Measurements from ENCODE around the gene AP5M1.
"Not testable (repeated sequence)": the region's sequence is repeated elsewhere in the genome, so short reads cannot be mapped to it uniquely, and the experiment has no call there.

The AP5M1 gene

DNA sequence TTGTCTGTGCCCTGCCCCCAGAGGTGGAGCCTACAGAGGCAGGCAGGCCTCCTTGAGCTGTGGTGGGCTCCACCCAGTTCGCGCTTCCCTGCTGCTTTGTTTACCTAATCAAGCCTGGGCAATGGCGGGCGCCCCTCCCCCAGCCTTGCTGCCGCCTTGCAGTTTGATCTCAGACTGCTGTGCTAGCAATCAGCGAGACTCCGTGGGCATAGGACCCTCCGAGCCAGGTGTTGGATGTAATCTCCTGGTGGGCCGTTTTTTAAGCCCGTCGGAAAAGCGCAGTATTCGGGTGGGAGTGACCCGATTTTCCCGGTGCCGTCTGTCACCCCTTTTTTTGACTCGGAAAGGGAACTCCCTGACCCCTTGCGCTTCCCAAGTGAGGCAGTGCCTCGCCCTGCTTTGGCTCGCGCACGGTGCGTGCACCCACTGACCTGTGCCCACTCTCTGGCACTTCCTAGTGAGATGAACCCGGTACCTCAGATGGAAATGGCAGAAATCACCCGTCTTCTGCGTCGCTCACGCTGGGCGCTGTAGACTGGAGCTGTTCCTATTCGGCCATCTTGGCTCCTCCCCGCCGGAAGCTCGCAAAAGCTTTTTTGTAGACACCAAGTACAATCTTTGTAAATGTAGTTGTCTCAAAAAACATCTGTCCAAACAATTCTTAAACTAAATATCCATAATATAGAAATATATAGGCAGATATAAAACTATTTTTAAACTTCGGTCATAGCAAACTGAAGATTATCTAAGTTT lies 75.0 kb downstream of the AP5M1 start:
- not testable (repeated sequence) for H3K4ac ChIP-seq (ENCODE audit: low read depth in 1 of 2, low read length in 2 of 2); H3K79me1 ChIP-seq (replicated peaks; ENCODE audit: low read length, poor library complexity, severe bottlenecking); H2BK15ac ChIP-seq (ENCODE audit: low read depth, poor library complexity, severe bottlenecking); H3K14ac ChIP-seq (ENCODE audit: low read length in 2 of 2); H4K91ac ChIP-seq (ENCODE audit: low read length); H3K4me1 ChIP-seq (ENCODE audit: control insufficient read depth, insufficient read depth, low read depth, low read length); H3K18ac ChIP-seq (ENCODE audit: low read depth in 1 of 2, low read length in 2 of 2); H3K9ac ChIP-seq (ENCODE audit: low read length); H3K9me3 ChIP-seq (ENCODE audit: control insufficient read depth, low read length); DNase-seq; H3K4me3 ChIP-seq (ENCODE audit: insufficient read depth in 1 of 2, low read depth in 1 of 2, low read length in 2 of 2); H3K36me3 ChIP-seq (ENCODE audit: control insufficient read depth in 1 of 2, insufficient read depth in 2 of 2, low read depth in 1 of 2, low read length in 2 of 2); H2BK120ac ChIP-seq (ENCODE audit: low read depth, low read length); H3K4me2 ChIP-seq (ENCODE audit: low read length, poor library complexity, severe bottlenecking); H3K27ac ChIP-seq (ENCODE audit: low read length, poor library complexity, severe bottlenecking); H3K27me3 ChIP-seq (ENCODE audit: control insufficient read depth in 1 of 2, insufficient read depth in 1 of 2, low read length in 2 of 2); H3K23ac ChIP-seq (ENCODE audit: low read length in 2 of 2); H2BK12ac ChIP-seq (ENCODE audit: low read length in 2 of 2); H2AK5ac ChIP-seq (ENCODE audit: low read length, severe bottlenecking); H2BK5ac ChIP-seq (ENCODE audit: low read depth, low read length, poor library complexity, severe bottlenecking); H2AFZ ChIP-seq (ENCODE audit: low read depth, low read length); H4K8ac ChIP-seq (ENCODE audit: low read length)
- WGBS: 67% methylated on average over 27 of the region's 34 CpGs

DNA sequence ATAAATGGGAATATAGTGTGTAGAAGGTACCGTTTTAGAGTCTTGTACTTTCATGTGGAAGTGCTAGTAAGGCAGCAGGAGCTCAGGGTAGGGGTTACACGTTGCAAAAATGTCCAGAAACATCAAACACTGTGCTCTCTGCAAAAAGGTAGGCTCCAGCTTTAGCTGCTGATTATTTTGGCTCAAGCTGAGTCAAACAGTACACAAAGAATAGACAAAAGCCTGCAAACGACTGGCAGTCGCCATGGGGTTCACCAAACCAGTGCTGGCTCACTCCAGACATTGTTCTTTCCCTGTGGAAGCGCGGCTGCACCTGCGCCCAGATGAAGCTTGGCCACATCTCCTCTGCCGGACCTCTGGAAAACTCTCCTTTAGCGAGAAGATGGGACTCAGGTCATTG lies 76.3 kb downstream of the AP5M1 start:
- Histone ChIP-seq H3K4me3 (ENCODE audit: insufficient read depth in 1 of 2, low read depth in 1 of 2, low read length in 2 of 2) (no peak overlapping the region), H3K14ac (ENCODE audit: low read length in 2 of 2) (peak overlapping the region in 1 of 2 experiments; percentile 65), H3K27ac (ENCODE audit: low read length, poor library complexity, severe bottlenecking) (no peak overlapping the region), H2BK120ac (ENCODE audit: low read depth, low read length) (no peak overlapping the region), H2AK5ac (ENCODE audit: low read length, severe bottlenecking) (no peak overlapping the region), H3K23ac (ENCODE audit: low read length in 2 of 2) (no peak overlapping the region), H3K18ac (ENCODE audit: low read depth in 1 of 2, low read length in 2 of 2) (no peak overlapping the region), H4K91ac (ENCODE audit: low read length) (no peak overlapping the region), H3K4me2 (ENCODE audit: low read length, poor library complexity, severe bottlenecking) (no peak overlapping the region), H3K27me3 (ENCODE audit: control insufficient read depth in 1 of 2, insufficient read depth in 1 of 2, low read length in 2 of 2) (no peaks in the 10 kb centered on the region), H3K4ac (ENCODE audit: low read depth in 1 of 2, low read length in 2 of 2) (no peak overlapping the region), H3K9ac (ENCODE audit: low read length) (no peak overlapping the region), H3K36me3 (ENCODE audit: control insufficient read depth in 1 of 2, insufficient read depth in 2 of 2, low read depth in 1 of 2, low read length in 2 of 2) (no peaks in the 10 kb centered on the region), H3K9me3 (ENCODE audit: control insufficient read depth, low read length) (no peaks in the 10 kb centered on the region), H2BK15ac (ENCODE audit: low read depth, poor library complexity, severe bottlenecking) (no peak overlapping the region), H2AFZ (ENCODE audit: low read depth, low read length) (no peak overlapping the region), H3K4me1 (ENCODE audit: control insufficient read depth, insufficient read depth, low read depth, low read length) (no peaks in the 10 kb centered on the region), H4K8ac (ENCODE audit: low read length) (no peak overlapping the region), H3K79me1 (replicated peaks; ENCODE audit: low read length, poor library complexity, severe bottlenecking) (no peaks in the 10 kb centered on the region), H2BK5ac (ENCODE audit: low read depth, low read length, poor library complexity, severe bottlenecking) (no peak overlapping the region), H2BK12ac (ENCODE audit: low read length in 2 of 2) (no peak overlapping the region)
- WGBS: 82% methylated on average over 8 of the region's 9 CpGs
- DNase-seq: no peak

DNA sequence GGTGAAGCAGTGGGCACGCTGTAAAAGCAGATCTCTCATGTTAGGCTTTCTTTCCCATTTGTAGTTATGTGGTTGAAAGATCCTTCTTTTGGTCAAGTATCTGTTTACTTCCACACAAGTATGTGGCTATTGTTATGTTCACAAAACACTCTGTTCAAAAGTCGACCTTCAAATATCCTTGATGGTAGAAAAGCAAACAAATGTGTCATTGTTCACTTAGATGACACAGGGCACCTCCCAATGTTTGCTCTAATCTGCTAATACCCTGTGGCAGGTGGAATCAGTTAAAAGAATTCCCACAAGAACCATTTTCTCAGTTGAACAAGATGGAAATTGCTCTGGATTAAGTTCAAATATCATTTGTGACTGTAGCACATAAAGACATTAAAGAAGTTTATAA lies 78.0 kb downstream of the AP5M1 start:
- Histone ChIP-seq H2BK15ac (ENCODE audit: low read depth, poor library complexity, severe bottlenecking) (no peak overlapping the region), H3K27me3 (ENCODE audit: control insufficient read depth in 1 of 2, insufficient read depth in 1 of 2, low read length in 2 of 2) (no peaks in the 10 kb centered on the region), H2BK120ac (ENCODE audit: low read depth, low read length) (no peak overlapping the region), H4K91ac (ENCODE audit: low read length) (no peak overlapping the region), H2AFZ (ENCODE audit: low read depth, low read length) (no peak overlapping the region), H3K4ac (ENCODE audit: low read depth in 1 of 2, low read length in 2 of 2) (no peak overlapping the region), H3K27ac (ENCODE audit: low read length, poor library complexity, severe bottlenecking) (no peak overlapping the region), H2BK5ac (ENCODE audit: low read depth, low read length, poor library complexity, severe bottlenecking) (no peak overlapping the region), H3K9me3 (ENCODE audit: control insufficient read depth, low read length) (no peaks in the 10 kb centered on the region), H3K4me1 (ENCODE audit: control insufficient read depth, insufficient read depth, low read depth, low read length) (no peaks in the 10 kb centered on the region), H3K4me3 (ENCODE audit: insufficient read depth in 1 of 2, low read depth in 1 of 2, low read length in 2 of 2) (no peak overlapping the region), H3K36me3 (ENCODE audit: control insufficient read depth in 1 of 2, insufficient read depth in 2 of 2, low read depth in 1 of 2, low read length in 2 of 2) (no peaks in the 10 kb centered on the region), H3K14ac (ENCODE audit: low read length in 2 of 2) (no peak overlapping the region), H2AK5ac (ENCODE audit: low read length, severe bottlenecking) (no peak overlapping the region), H3K4me2 (ENCODE audit: low read length, poor library complexity, severe bottlenecking) (no peak overlapping the region), H2BK12ac (ENCODE audit: low read length in 2 of 2) (no peak overlapping the region), H3K79me1 (replicated peaks; ENCODE audit: low read length, poor library complexity, severe bottlenecking) (no peaks in the 10 kb centered on the region), H4K8ac (ENCODE audit: low read length) (no peak overlapping the region), H3K9ac (ENCODE audit: low read length) (no peak overlapping the region), H3K18ac (ENCODE audit: low read depth in 1 of 2, low read length in 2 of 2) (no peak overlapping the region), H3K23ac (ENCODE audit: low read length in 2 of 2) (no peak overlapping the region)
- 31% methylated on average over 1 of the region's 2 CpGs for WGBS
- DNase-seq: no peak

Measured in mesenchymal stem cell (in vitro differentiated cells and primary cell).